ENCODE results near the gene HGF.

The HGF gene

GRCh38 chr7:81676813-81677212 is 93.0 kb downstream of the HGF start:
- no peak for TF ChIP-seq CTCF (IDR thresholded peaks at IDR 0.05; ENCODE audit: insufficient read depth, low read length, poor library complexity, severe bottlenecking)
- Histone ChIP-seq H3K36me3 (ENCODE audit: control insufficient read depth, insufficient read depth, low read length) (no peaks in the 10 kb centered on the region), H3K4me3 (replicated peaks; ENCODE audit: low read depth, low read length) (no peak overlapping the region), H3K27me3 (replicated peaks; ENCODE audit: control insufficient read depth, insufficient read depth, low read length) (no peaks in the 10 kb centered on the region)
- no peak for DNase-seq (ENCODE audit: extremely low read depth, insufficient read length)

- Histone ChIP-seq H3K36me3 (ENCODE audit: control insufficient read depth, insufficient read depth, low read length) (no peaks in the 10 kb centered on the region), H3K27me3 (replicated peaks; ENCODE audit: control insufficient read depth, insufficient read depth, low read length) (no peaks in the 10 kb centered on the region), H3K4me3 (replicated peaks; ENCODE audit: low read depth, low read length) (no peak overlapping the region)
- no peak for TF ChIP-seq CTCF (IDR thresholded peaks at IDR 0.05; ENCODE audit: insufficient read depth, low read length, poor library complexity, severe bottlenecking)
- DNase-seq (ENCODE audit: extremely low read depth, insufficient read length): no peak
Measured at GRCh38 chr7:81676105-81676811, 93.6 kb downstream of the HGF start.

- Histone ChIP-seq H3K36me3 (ENCODE audit: control insufficient read depth, insufficient read depth, low read length) (no peaks in the 10 kb centered on the region), H3K27me3 (replicated peaks; ENCODE audit: control insufficient read depth, insufficient read depth, low read length) (no peaks in the 10 kb centered on the region), H3K4me3 (replicated peaks; ENCODE audit: low read depth, low read length) (no peak overlapping the region)
- no peak for TF ChIP-seq CTCF (IDR thresholded peaks at IDR 0.05; ENCODE audit: insufficient read depth, low read length, poor library complexity, severe bottlenecking)
- DNase-seq (ENCODE audit: extremely low read depth, insufficient read length): no peak
Measured at GRCh38 chr7:81674431-81674830, 95.4 kb downstream of the HGF start.

GRCh38 chr7:81672872-81673271 is 97.0 kb downstream of the HGF start:
- Histone ChIP-seq H3K27me3 (replicated peaks; ENCODE audit: control insufficient read depth, insufficient read depth, low read length) (no peaks in the 10 kb centered on the region), H3K4me3 (replicated peaks; ENCODE audit: low read depth, low read length) (no peak overlapping the region), H3K36me3 (ENCODE audit: control insufficient read depth, insufficient read depth, low read length) (no peaks in the 10 kb centered on the region)
- DNase-seq (ENCODE audit: extremely low read depth, insufficient read length): no peak
- TF ChIP-seq CTCF (IDR thresholded peaks at IDR 0.05; ENCODE audit: insufficient read depth, low read length, poor library complexity, severe bottlenecking): no peak

- no peak for TF ChIP-seq CTCF (IDR thresholded peaks at IDR 0.05; ENCODE audit: insufficient read depth, low read length, poor library complexity, severe bottlenecking)
- no peak for DNase-seq (ENCODE audit: extremely low read depth, insufficient read length)
- H3K36me3 ChIP-seq (ENCODE audit: control insufficient read depth, insufficient read depth, low read length): no peaks in the 10 kb centered on the region
- H3K4me3 ChIP-seq (replicated peaks; ENCODE audit: low read depth, low read length): no peak overlapping the region
- H3K27me3 ChIP-seq (replicated peaks; ENCODE audit: control insufficient read depth, insufficient read depth, low read length): no peaks in the 10 kb centered on the region
Measured at GRCh38 chr7:81669476-81670105, 100.3 kb downstream of the HGF start.

All from GM06990 (cell line).